Smooth muscle cell (in vitro differentiated cells): Measurements from ENCODE around the gene KCNG2. TPM values are rescaled to one million over a fixed set of nuclear protein-coding genes. Genes with fewer than 3 reads are reported as not detected.

Experiments
- DNase-seq: peaks from one replicate; lab custom pipeline; 2025; ENCODE audit not compliant: unreplicated experiment; lab: John Stamatoyannopoulos, UW
- H2AFZ ChIP-seq: fragments of 200-600 bp; sonication (generic); 2 replicates; pipeline ENCODE4 v1.6.0; 2016; ENCODE audit warnings: antibody characterized with exemption, low read depth, mild to moderate bottlenecking
- H3F3A ChIP-seq: fragments of 200-600 bp; sonication (generic); 2 replicates; pipeline ENCODE4 v1.6.0; 2017; ENCODE audit warnings: antibody characterized with exemption, low read depth
- H3K27ac ChIP-seq: fragments of 200-600 bp; sonication (generic); 2 replicates; pipeline ENCODE4 v1.5.1; 2016; ENCODE audit warnings: low read depth, mild to moderate bottlenecking
- H3K27me3 ChIP-seq: fragments of 200-600 bp; sonication (generic); 2 replicates; pipeline ENCODE4 v1.6.1; 2016; ENCODE audit warnings: low read depth, mild to moderate bottlenecking
- H3K36me3 ChIP-seq: fragments of 200-600 bp; sonication (generic); 2 replicates; pipeline ENCODE4 v1.5.1; 2016; ENCODE audit warnings: low read depth
- H3K4me1 ChIP-seq: fragments of 200-600 bp; sonication (generic); 2 replicates; pipeline ENCODE4 v1.5.1; 2016; ENCODE audit warnings: low read depth
- H3K4me2 ChIP-seq: fragments of 200-600 bp; sonication (generic); 2 replicates; pipeline ENCODE4 v1.6.0; 2016; ENCODE audit warnings: mild to moderate bottlenecking
- H3K4me3 ChIP-seq: fragments of 200-600 bp; sonication (generic); 2 replicates; pipeline ENCODE4 v1.5.1; 2016; ENCODE audit warnings: mild to moderate bottlenecking
- H3K79me2 ChIP-seq: fragments of 200-600 bp; sonication (generic); 2 replicates; pipeline ENCODE4 v1.6.0; 2016; ENCODE audit warnings: low read depth, mild to moderate bottlenecking
- H3K9ac ChIP-seq: fragments of 200-600 bp; sonication (generic); 2 replicates; pipeline ENCODE4 v1.6.0; 2016; ENCODE audit warnings: low read depth
- H3K9me3 ChIP-seq: fragments of 200-600 bp; sonication (generic); replicated peaks from 2 replicates; pipeline ENCODE4 v1.5.1; 2016; ENCODE audit warnings: low read depth
- H4K20me1 ChIP-seq: fragments of 200-600 bp; sonication (generic); 2 replicates; pipeline ENCODE4 v1.6.0; 2016; ENCODE audit warnings: low read depth
- CTCF ChIP-seq: fragments of 200-600 bp; sonication (generic); IDR thresholded peaks from 2 replicates; pipeline ENCODE4 v1.5.1; 2017; ENCODE audit warnings: borderline replicate concordance, mild to moderate bottlenecking, antibody characterized with exemption; ENCODE audit not compliant: insufficient read depth, poor library complexity, severe bottlenecking
- WGBS: methylation state at CpG from one replicate; pipeline ENCODE4 v1.1.7; 2016; ENCODE audit warnings: low lambda C conversion rate; 5-methylcytosine and 5-hydroxymethylcytosine counted together
- polyA plus RNA-seq: library from polyadenylated mRNA; unstranded; fragments of >200 nt; fragmentation: Nextera tagmentation; extraction: Ambion mirVana; gene quantifications from 2 replicates; pipeline ENCODE4 v1.2.1, GENCODE V29; 2016
- total RNA-seq: library from RNA; depleted of rRNA; stranded (reverse); fragments of >200 nt; gene quantifications from 2 replicates; pipeline ENCODE4 v1.2.3, GENCODE V29; 2014

KCNG2 gene
- total and polyA plus RNA-seq, 2 experiments from 2014 or later: 0.17 TPM; not detected in 1

- Histone ChIP-seq H3K27ac (no peak overlapping the region), H3K4me3 (no peak overlapping the region), H3K4me1 (no peaks in the 10 kb centered on the region), H3K79me2 (no peaks in the 10 kb centered on the region), H3K27me3 (no peaks in the 10 kb centered on the region), H3K9ac (no peak overlapping the region), H3K9me3 (no peaks in the 10 kb centered on the region), H2AFZ (no peak overlapping the region), H4K20me1 (peaks cover 28% of the 10 kb centered on the region), H3K4me2 (no peak overlapping the region), H3F3A (no peaks in the 10 kb centered on the region), H3K36me3 (no peaks in the 10 kb centered on the region)
- WGBS: 83% methylated on average over 21 of the region's 26 CpGs
- no peak for DNase-seq
- no peak for TF ChIP-seq CTCF
These were observed 118.4 kb downstream of the KCNG2 start for GRCh38 chr18:79916128-79916494.

DNA sequence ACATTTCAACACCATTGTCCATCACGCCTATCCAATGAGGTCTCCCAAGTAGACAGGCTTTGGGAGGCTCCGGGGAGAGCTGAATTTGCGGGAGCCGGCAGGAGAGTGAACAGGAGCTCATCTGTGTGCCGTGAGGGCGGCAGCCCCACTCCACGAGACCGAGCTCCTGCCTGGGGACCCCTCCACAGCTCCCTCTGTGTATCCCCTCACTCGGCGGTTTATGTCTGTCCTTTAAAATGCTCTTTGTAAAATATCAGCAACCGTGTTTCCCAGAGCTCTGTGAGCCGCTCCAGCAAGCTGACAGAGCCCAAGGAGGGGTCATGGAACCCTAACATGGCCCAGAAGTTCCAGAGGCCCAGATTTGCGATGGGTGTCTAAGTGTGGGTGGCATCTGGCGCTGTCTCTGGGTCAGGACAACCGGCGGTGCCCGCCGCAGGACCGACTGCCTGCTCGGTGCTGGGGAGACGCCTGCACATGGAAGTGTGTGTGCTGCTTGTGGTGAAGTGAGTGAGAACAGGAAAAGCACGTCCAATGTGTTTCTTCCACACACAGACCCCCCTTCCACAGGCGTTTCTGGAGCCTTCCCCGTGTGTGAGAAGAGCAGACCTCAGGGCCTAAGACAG, 118.9 kb downstream of the KCNG2 start:
- Histone ChIP-seq H3K9me3 (no peaks in the 10 kb centered on the region), H3K27me3 (no peaks in the 10 kb centered on the region), H3K79me2 (no peaks in the 10 kb centered on the region), H3K4me3 (no peak overlapping the region), H3F3A (no peaks in the 10 kb centered on the region), H3K9ac (no peak overlapping the region), H3K36me3 (no peaks in the 10 kb centered on the region), H3K4me1 (no peaks in the 10 kb centered on the region), H4K20me1 (peaks cover 23% of the 10 kb centered on the region), H3K27ac (no peak overlapping the region), H2AFZ (no peak overlapping the region), H3K4me2 (no peak overlapping the region)
- WGBS: 96% methylated on average over 24 of the region's 24 CpGs
- no peak for TF ChIP-seq CTCF
- no peak for DNase-seq

- TF ChIP-seq CTCF: no peak
- Histone ChIP-seq H3K4me3 (no peak overlapping the region), H3K4me2 (no peak overlapping the region), H3K27ac (no peak overlapping the region), H3K79me2 (no peaks in the 10 kb centered on the region), H3K27me3 (no peaks in the 10 kb centered on the region), H4K20me1 (peaks cover 25% of the 10 kb centered on the region), H2AFZ (no peak overlapping the region), H3K9ac (no peak overlapping the region), H3K4me1 (no peaks in the 10 kb centered on the region), H3K36me3 (no peaks in the 10 kb centered on the region), H3K9me3 (no peaks in the 10 kb centered on the region), H3F3A (no peaks in the 10 kb centered on the region)
- WGBS: 96% methylated on average over 26 of the region's 28 CpGs
- no peak for DNase-seq
These were observed 119.6 kb downstream of the KCNG2 start for GRCh38 chr18:79917169-79917852.
